ENCODE measurements around the gene GRIA1.

Gene GRIA1

GRCh38 chr5:153546566-153546965, 56.1 kb downstream of the GRIA1 start:
- DNase-seq (ENCODE audit: low read depth): no peak

GRCh38 chr5:153551537-153552079, 61.1 kb downstream of the GRIA1 start:
- DNase-seq (ENCODE audit: low read depth): no peak

- DNase-seq (ENCODE audit: low read depth): no peak
Measured at GRCh38 chr5:153552886-153553285, 62.4 kb downstream of the GRIA1 start.

- DNase-seq (ENCODE audit: low read depth): no peak
Measured at GRCh38 chr5:153555420-153556114, 65.1 kb downstream of the GRIA1 start.

- no peak for DNase-seq (ENCODE audit: low read depth)
Measured at GRCh38 chr5:153558957-153559356, 68.5 kb downstream of the GRIA1 start.

- no peak for DNase-seq (ENCODE audit: low read depth)
Measured at GRCh38 chr5:153559926-153560325, 69.5 kb downstream of the GRIA1 start.

- no peak for DNase-seq (ENCODE audit: low read depth)
Measured at GRCh38 chr5:153562189-153562588, 71.7 kb downstream of the GRIA1 start.

GRCh38 chr5:153565822-153566221, 75.4 kb downstream of the GRIA1 start:
- no peak for DNase-seq (ENCODE audit: low read depth)

- DNase-seq (ENCODE audit: low read depth): no peak
Measured at GRCh38 chr5:153569036-153569435, 78.6 kb downstream of the GRIA1 start.

- no peak for DNase-seq (ENCODE audit: low read depth)
Measured at GRCh38 chr5:153571162-153571561, 80.7 kb downstream of the GRIA1 start.

GRCh38 chr5:153572411-153573145, 82.1 kb downstream of the GRIA1 start:
- no peak for DNase-seq (ENCODE audit: low read depth)

- no peak for DNase-seq (ENCODE audit: low read depth)
Measured at GRCh38 chr5:153573326-153574033, 83.0 kb downstream of the GRIA1 start.

- no peak for DNase-seq (ENCODE audit: low read depth)
Measured at GRCh38 chr5:153584126-153584959, 93.9 kb downstream of the GRIA1 start.

GRCh38 chr5:153584960-153585359, 94.5 kb downstream of the GRIA1 start:
- no peak for DNase-seq (ENCODE audit: low read depth)

GRCh38 chr5:153585622-153586277, 95.3 kb downstream of the GRIA1 start:
- DNase-seq (ENCODE audit: low read depth): no peak

GRCh38 chr5:153592081-153592480, 101.6 kb downstream of the GRIA1 start:
- no peak for DNase-seq (ENCODE audit: low read depth)

- no peak for DNase-seq (ENCODE audit: low read depth)
Measured at GRCh38 chr5:153594785-153595184, 104.3 kb downstream of the GRIA1 start.

- DNase-seq (ENCODE audit: low read depth): no peak
Measured at GRCh38 chr5:153598099-153598498, 107.6 kb downstream of the GRIA1 start.

- DNase-seq (ENCODE audit: low read depth): no peak
Measured at GRCh38 chr5:153601377-153601776, 110.9 kb downstream of the GRIA1 start.

- DNase-seq (ENCODE audit: low read depth): no peak
Measured at GRCh38 chr5:153605386-153605785, 114.9 kb downstream of the GRIA1 start.

GRCh38 chr5:153610009-153610408, 119.5 kb downstream of the GRIA1 start:
- no peak for DNase-seq (ENCODE audit: low read depth)
